HEK293 (cell line): ENCODE data around the gene JHY.

Experiments
- CTCF ChIA-PET: fragments of 350-600 bp; formaldehyde crosslinking; extraction: SDS; loops from one replicate; lab custom pipeline; 2021; ENCODE audit warnings: antibody characterized with exemption; lab: Yijun Ruan, JAX
- POLR2A ChIA-PET: fragments of 300-600 bp; formaldehyde crosslinking; extraction: SDS; loops from one replicate; lab custom pipeline; 2020; ENCODE audit warnings: antibody characterized with exemption, inconsistent platforms; lab: Yijun Ruan, JAX
- H3K27ac ChIP-seq: fragments of 200-500 bp; sonication (Bioruptor generic); 2 replicates; pipeline ENCODE4 v1.5.1; 2014; ENCODE audit warnings: low read depth, low read length, control low read depth, inconsistent platforms; ENCODE audit errors: extremely low read depth
- H3K36me3 ChIP-seq, 2 experiments: fragments of 200-500 bp in 1 of 2; sonication (Bioruptor generic) in 1 of 2; 1 replicate in 1 of 2; 2 replicates in 1 of 2; pipeline ENCODE4 v1.5.1; 2014 to 2017; ENCODE audit warnings: inconsistent platforms in 2 of 2, low read length in 2 of 2; ENCODE audit not compliant: control insufficient read depth in 2 of 2, insufficient read depth in 1 of 2
- H3K4me1 ChIP-seq: fragments of 200-500 bp; sonication (Bioruptor generic); 2 replicates; pipeline ENCODE4 v1.5.1; 2014; ENCODE audit warnings: mild to moderate bottlenecking, low read length, inconsistent platforms; ENCODE audit not compliant: control insufficient read depth, insufficient read depth
- H3K4me3 ChIP-seq: 2 replicates; pipeline ENCODE4 v1.5.1; 2011; ENCODE audit warnings: low read depth, mild to moderate bottlenecking, control low read depth, low read length, moderate library complexity
- H3K9me3 ChIP-seq: fragments of 200-500 bp; sonication (Bioruptor generic); 2 replicates; pipeline ENCODE4 v1.5.1; 2014; ENCODE audit warnings: low read depth, low read length, inconsistent platforms; ENCODE audit not compliant: control insufficient read depth, insufficient read depth
- MZF1 ChIP-seq: fragments of 450-650 bp; formaldehyde crosslinking; IDR thresholded peaks from 2 replicates; pipeline ENCODE4 v1.5.1; 2017; ENCODE audit warnings: missing biosample characterization, missing genetic modification characterization, borderline replicate concordance
- PATZ1 ChIP-seq: fragments of 450-650 bp; formaldehyde crosslinking; IDR thresholded peaks from 2 replicates; pipeline ENCODE4 v1.5.1; 2016; ENCODE audit warnings: missing biosample characterization, missing genetic modification characterization
- REST ChIP-seq: fragments of 450-650 bp; formaldehyde crosslinking; IDR thresholded peaks from 2 replicates; pipeline ENCODE4 v1.5.1; 2016; ENCODE audit warnings: missing biosample characterization, missing genetic modification characterization
- SCRT1 ChIP-seq: fragments of 450-650 bp; formaldehyde crosslinking; IDR thresholded peaks from 2 replicates; pipeline ENCODE4 v1.5.1; 2016; ENCODE audit warnings: missing biosample characterization, missing genetic modification characterization, borderline replicate concordance
- SP3 ChIP-seq: fragments of 450-650 bp; formaldehyde crosslinking; IDR thresholded peaks from 2 replicates; pipeline ENCODE4 v1.5.1; 2016; ENCODE audit warnings: missing biosample characterization, missing genetic modification characterization
- ZBTB21 ChIP-seq: fragments of 450-650 bp; formaldehyde crosslinking; IDR thresholded peaks from 2 replicates; pipeline ENCODE4 v1.5.1; 2017; ENCODE audit warnings: missing biosample characterization, missing genetic modification characterization
- ZBTB44 ChIP-seq: fragments of 450-650 bp; IDR thresholded peaks from 2 replicates; pipeline ENCODE4 v1.5.1; 2018; ENCODE audit warnings: missing biosample characterization, mild to moderate bottlenecking, missing genetic modification characterization
- ZFP69B ChIP-seq: fragments of 450-650 bp; formaldehyde crosslinking; IDR thresholded peaks from 2 replicates; pipeline ENCODE4 v1.5.1; 2016; ENCODE audit warnings: missing biosample characterization, missing genetic modification characterization
- ZNF121 ChIP-seq: fragments of 450-650 bp; formaldehyde crosslinking; IDR thresholded peaks from 2 replicates; pipeline ENCODE4 v1.5.1; 2016; ENCODE audit warnings: missing biosample characterization, missing genetic modification characterization
- ZNF138 ChIP-seq: fragments of 450-650 bp; formaldehyde crosslinking; IDR thresholded peaks from 2 replicates; pipeline ENCODE4 v1.5.1; 2016; ENCODE audit warnings: missing biosample characterization, missing genetic modification characterization, borderline replicate concordance
- ZNF16 ChIP-seq: fragments of 450-650 bp; formaldehyde crosslinking; IDR thresholded peaks from 2 replicates; pipeline ENCODE4 v1.5.1; 2016; ENCODE audit warnings: low read depth, missing biosample characterization, missing genetic modification characterization
- ZNF311 ChIP-seq: fragments of 450-650 bp; formaldehyde crosslinking; IDR thresholded peaks from 2 replicates; pipeline ENCODE4 v1.5.1; 2017; ENCODE audit warnings: missing biosample characterization, missing genetic modification characterization, borderline replicate concordance
- ZNF324 ChIP-seq: fragments of 450-650 bp; formaldehyde crosslinking; IDR thresholded peaks from 2 replicates; pipeline ENCODE4 v1.5.1; 2016; ENCODE audit warnings: missing biosample characterization, missing genetic modification characterization
- ZNF341 ChIP-seq: fragments of 450-650 bp; formaldehyde crosslinking; IDR thresholded peaks from 2 replicates; pipeline ENCODE4; 2016; ENCODE audit warnings: low read depth, missing biosample characterization, missing genetic modification characterization
- ZNF426 ChIP-seq: fragments of 450-650 bp; formaldehyde crosslinking; IDR thresholded peaks from 2 replicates; pipeline ENCODE4 v1.5.1; 2017; ENCODE audit warnings: missing biosample characterization, missing genetic modification characterization, mild to moderate bottlenecking, inconsistent platforms, moderate library complexity
- ZNF521 ChIP-seq: fragments of 450-650 bp; formaldehyde crosslinking; IDR thresholded peaks from 2 replicates; pipeline ENCODE4 v1.5.1; 2017; ENCODE audit warnings: missing biosample characterization, mild to moderate bottlenecking, missing genetic modification characterization
- ZNF843 ChIP-seq: fragments of 450-650 bp; formaldehyde crosslinking; IDR thresholded peaks from 2 replicates; pipeline ENCODE4 v1.5.1; 2016; ENCODE audit warnings: missing biosample characterization, missing genetic modification characterization

Gene JHY

GRCh38 chr11:122833846-122834464 is 48.6 kb upstream of the JHY start (continued):
- TF ChIP-seq ZNF341 (no peak), ZNF16 (tag by site-specific recombination) (no peak), ZBTB21 (tag by site-specific recombination) (no peak)

DNA sequence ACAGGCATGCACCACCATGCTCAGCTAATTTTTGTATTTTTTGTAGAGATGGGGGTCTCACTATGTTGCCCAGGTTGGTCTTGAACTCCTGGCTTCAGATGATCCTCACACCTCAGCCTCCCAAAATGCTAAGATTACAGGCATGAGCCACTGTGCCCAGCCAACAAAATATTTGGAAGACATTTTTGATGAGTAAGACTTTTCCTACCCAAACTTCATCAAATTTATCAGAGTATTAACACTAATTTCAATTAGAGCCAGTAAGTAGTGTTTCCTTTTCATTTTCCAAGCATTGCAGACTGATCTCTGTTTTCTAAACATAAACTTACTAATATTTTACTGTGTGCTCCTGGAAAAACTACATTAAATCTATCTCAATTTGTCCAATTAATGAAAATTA is 45.6 kb upstream of the JHY start:
- POLR2A ChIA-PET = no interaction called here
- Histone ChIP-seq H3K27ac (no peak overlapping the region), H3K9me3 (no peaks in the 10 kb centered on the region), H3K36me3 (no peaks in the 10 kb centered on the region), H3K4me1 (no peaks in the 10 kb centered on the region), H3K4me3 (no peak overlapping the region)
- CTCF ChIA-PET = interaction anchor here (1.7 kb wide), 1 partner anchor 16 kb away, joined by 7 read pairs; no protein-coding TSS in a partner anchor
- TF ChIP-seq SCRT1 (tag by site-specific recombination) (no peak), ZNF521 (tag by site-specific recombination) (no peak), ZNF311 (tag by site-specific recombination) (no peak), PATZ1 (no peak), ZFP69B (tag by site-specific recombination) (no peak), ZBTB44 (no peak), SP3 (tag by site-specific recombination) (no peak), ZNF324 (no peak), REST (no peak), ZNF138 (tag by site-specific recombination) (no peak), ZNF843 (tag by site-specific recombination) (no peak), ZNF121 (tag by site-specific recombination) (no peak), ZNF426 (tag by site-specific recombination) (no peak), MZF1 (tag by site-specific recombination) (no peak)
